HCT116 (cell line): Measurements from ENCODE around the gene CREB1. TPM values are rescaled to one million over a fixed set of nuclear protein-coding genes. Genes with fewer than 3 reads are reported as not detected.

Experiments used
- ATAC-seq: fragments of 200-7000 bp; cut with Tn5 transposase; 2 replicates; pipeline ENCODE4 v1.9.1; 2020; ENCODE audit warnings: mild to moderate bottlenecking, moderate library complexity
- BruUV-seq: library from RNA; stranded (reverse); fragments of 400-500 nt; replicated peaks from 2 replicates; lab custom pipeline; 2021; lab: Mats Ljungman, UMichigan
- CTCF ChIA-PET: fragments of 300-600 bp; sonication (Branson Sonifier 250); formaldehyde crosslinking; loops from one replicate; lab custom pipeline; 2021; ENCODE audit warnings: antibody characterized with exemption; lab: Charles Lee
- POLR2A ChIA-PET: fragments of 300-600, 350-600 bp; sonication (Branson Sonifier 250); formaldehyde crosslinking; loops from one replicate; lab custom pipeline; 2021; ENCODE audit warnings: antibody characterized with exemption; lab: Charles Lee
- RAD21 ChIA-PET, 2 experiments: fragments of 300-600 bp; sonication (Branson Sonifier 250); formaldehyde crosslinking; loops; one replicate each; lab custom pipeline; 2023; ENCODE audit warnings: low total read pairs in 2 of 2; ENCODE audit not compliant: uncharacterized antibody in 2 of 2, unreplicated experiment in 2 of 2, low non-redundant PET in 1 of 2; lab: Charles Lee
- DNase-seq: peaks from one replicate; pipeline ENCODE4 v3.0.0-alpha.2; 2010; ENCODE audit warnings: low read depth, low spot score
- H2AFZ ChIP-seq: fragments of 200-600 bp; shearing (Covaris generic), sonication (generic); 2 replicates; pipeline ENCODE4 v1.6.1; 2017; ENCODE audit warnings: low read depth, mixed run types, mixed read lengths, antibody characterized with exemption, low read length; ENCODE audit not compliant: poor library complexity, severe bottlenecking
- H3K27ac ChIP-seq: 2 replicates; pipeline ENCODE4 v1.5.1; 2012; ENCODE audit warnings: low read depth, low read length
- H3K27me3 ChIP-seq: fragments of 200-600 bp; sonication (generic); 2 replicates; pipeline ENCODE4 v1.6.1; 2016; ENCODE audit warnings: mixed run types, low read length, mixed read lengths; ENCODE audit not compliant: insufficient read depth
- H3K36me3 ChIP-seq, 2 experiments: fragments of 200-500 bp in 1 of 2; fragments of 200-600 bp in 1 of 2; sonication (Bioruptor generic) in 1 of 2; sonication (generic) in 1 of 2; 2 replicates each; pipeline versions ENCODE4 v1.5.1 to v1.6.1; 2014 to 2016; ENCODE audit warnings: low read length in 2 of 2, inconsistent platforms in 1 of 2, mixed read lengths in 1 of 2, mixed run types in 1 of 2; ENCODE audit not compliant: insufficient read depth in 2 of 2, control insufficient read depth in 1 of 2
- H3K4me1 ChIP-seq, 2 experiments: fragments of 200-600 bp in 1 of 2; sonication (generic) in 1 of 2; 2 replicates each; pipeline versions ENCODE4 v1.5.1 to v1.6.1; 2012 to 2017; ENCODE audit warnings: low read length in 2 of 2, inconsistent platforms in 1 of 2, mild to moderate bottlenecking in 1 of 2, mixed read lengths in 1 of 2, mixed run types in 1 of 2, moderate library complexity in 1 of 2; ENCODE audit not compliant: insufficient read depth in 2 of 2, control insufficient read depth in 1 of 2
- H3K4me2 ChIP-seq: fragments of 200-600 bp; sonication (generic); 2 replicates; pipeline ENCODE4 v1.6.1; 2017; ENCODE audit warnings: mixed run types, low read length, mixed read lengths
- H3K4me3 ChIP-seq, 2 experiments: fragments of 200-600 bp in 1 of 2; sonication (generic) in 1 of 2; replicated peaks in 1 of 2; 2 replicates each; pipeline ENCODE4 v1.5.1; 2011 to 2016; ENCODE audit warnings: low read length in 2 of 2, control low read depth in 1 of 2, low read depth in 1 of 2, mild to moderate bottlenecking in 1 of 2, mixed read lengths in 1 of 2, mixed run types in 1 of 2
- H3K79me2 ChIP-seq: fragments of 200-600 bp; sonication (generic); 2 replicates; pipeline ENCODE4 v1.6.1; 2017; ENCODE audit warnings: mild to moderate bottlenecking, mixed run types, low read length, moderate library complexity, mixed read lengths; ENCODE audit not compliant: insufficient read depth
- H3K9ac ChIP-seq: fragments of 200-600 bp; sonication (generic); 2 replicates; pipeline ENCODE4 v1.6.1; 2016; ENCODE audit warnings: low read length, mixed read lengths
- H3K9me2 ChIP-seq: fragments of 200-600 bp; sonication (generic), shearing (Covaris generic); 2 replicates; pipeline ENCODE4 v1.6.1; 2017; ENCODE audit warnings: mixed run types, mild to moderate bottlenecking, moderate library complexity; ENCODE audit not compliant: insufficient read depth
- H3K9me3 ChIP-seq, 2 experiments: fragments of 200-500 bp in 1 of 2; fragments of 200-600 bp in 1 of 2; sonication (Bioruptor generic) in 1 of 2; sonication (generic) in 1 of 2; 2 replicates each; pipeline ENCODE4 v1.6.1; 2014 to 2017; ENCODE audit warnings: low read length in 2 of 2, mixed read lengths in 2 of 2, inconsistent platforms in 1 of 2, low read depth in 1 of 2, mild to moderate bottlenecking in 1 of 2, mixed run types in 1 of 2, moderate library complexity in 1 of 2; ENCODE audit not compliant: control insufficient read depth in 1 of 2, insufficient read depth in 1 of 2
- H4K20me1 ChIP-seq: fragments of 200-600 bp; sonication (generic), shearing (Covaris generic); 2 replicates; pipeline ENCODE4 v1.6.1; 2017; ENCODE audit warnings: mixed run types, mild to moderate bottlenecking, moderate library complexity; ENCODE audit not compliant: insufficient read depth
- CBX3 ChIP-seq: IDR thresholded peaks from 2 replicates; pipeline ENCODE4 v1.6.1; 2012; ENCODE audit warnings: low read depth
- CEBPB ChIP-seq: IDR thresholded peaks from 2 replicates; pipeline ENCODE4 v1.6.1; 2012; ENCODE audit warnings: low read depth
- ELF1 ChIP-seq: IDR thresholded peaks from 2 replicates; pipeline ENCODE4 v1.6.1; 2012; ENCODE audit warnings: low read depth, borderline replicate concordance
- EZH2 ChIP-seq: fragments of 200-600 bp; sonication (generic); IDR thresholded peaks from 2 replicates; pipeline ENCODE4 v1.6.1; 2017; ENCODE audit warnings: antibody characterized with exemption, mixed run types
- EZH2phosphoT487 ChIP-seq: fragments of 200-600 bp; IDR thresholded peaks from 2 replicates; pipeline ENCODE4 v1.6.1; 2018; ENCODE audit warnings: antibody characterized with exemption, borderline replicate concordance
- FOSL1 ChIP-seq: IDR thresholded peaks from 2 replicates; pipeline ENCODE4 v1.6.1; 2012; ENCODE audit warnings: low read depth
- POLR2A ChIP-seq: IDR thresholded peaks from 2 replicates; pipeline ENCODE4 v1.7.0; 2011; ENCODE audit warnings: borderline replicate concordance; ENCODE audit not compliant: insufficient read depth, insufficient read length; ENCODE audit errors: extremely low read depth
- RAD21 ChIP-seq: IDR thresholded peaks from 2 replicates; pipeline ENCODE4 v1.6.1; 2012; ENCODE audit warnings: low read depth, mild to moderate bottlenecking
- SIN3A ChIP-seq: IDR thresholded peaks from 2 replicates; pipeline ENCODE4 v1.6.1; 2012; ENCODE audit warnings: low read depth
- SRF ChIP-seq: IDR thresholded peaks from 2 replicates; pipeline ENCODE4 v1.6.1; 2012; ENCODE audit warnings: low read depth
- TCF7L2 ChIP-seq: IDR thresholded peaks from 2 replicates; pipeline ENCODE4 v1.7.0; 2011; ENCODE audit warnings: borderline replicate concordance, inconsistent platforms; ENCODE audit not compliant: insufficient read depth, insufficient read length; ENCODE audit errors: extremely low read depth
- ZFX ChIP-seq: fragments of 450-650 bp; IDR thresholded peaks from 2 replicates; pipeline ENCODE4 v1.6.1; 2017
- ZNF274 ChIP-seq: fragments of 200-500 bp; sonication (Bioruptor generic); IDR thresholded peaks from 2 replicates; pipeline ENCODE4 v1.6.1; 2014; ENCODE audit warnings: mild to moderate bottlenecking, low read depth, low read length, inconsistent platforms
- intact Hi-C: fragments of 100-400 bp; cut with micrococcal nuclease; formaldehyde crosslinking; loops from 2 replicates; pipeline ENCODE4 v1.10.0; 2022
- total RNA-seq: library from RNA; stranded (reverse); gene quantifications from one replicate; pipeline ENCODE4 v1.2.1, GENCODE V29; 2021; ENCODE audit not compliant: unreplicated experiment
- TF ChIP-seq, protein P1 (sequence below): IDR thresholded peaks from 2 replicates; pipeline ENCODE4 v1.6.1; 2012
- TF ChIP-seq, protein P2 (sequence below): IDR thresholded peaks from 2 replicates; pipeline ENCODE4 v1.6.1; 2012; ENCODE audit warnings: low read depth
- TF ChIP-seq, protein P3 (sequence below): IDR thresholded peaks from 2 replicates; pipeline ENCODE4 v1.6.1; 2011; ENCODE audit warnings: mild to moderate bottlenecking, low read length, moderate library complexity; ENCODE audit not compliant: insufficient replicate concordance; ENCODE audit errors: extremely low read depth

CREB1 gene
- total RNA-seq, 1 experiment from 2014 or later = 60.4 TPM

- Histone ChIP-seq H3K9me3 (no peaks in the 10 kb centered on the region), H3K4me3 (no peak overlapping the region), H3K36me3 (no peaks in the 10 kb centered on the region), H3K4me1 (peaks cover 0 to 9% of the 10 kb centered on the region in 2 experiments; a peak in 2 of 4 replicates), H3K9ac (no peak overlapping the region), H3K27ac (no peak overlapping the region), H3K9me2 (no peaks in the 10 kb centered on the region), H3K79me2 (no peaks in the 10 kb centered on the region), H2AFZ (no peak overlapping the region), H4K20me1 (no peaks in the 10 kb centered on the region), H3K4me2 (no peak overlapping the region), H3K27me3 (no peaks in the 10 kb centered on the region)
- ChIA-PET POLR2A (no interaction called here), RAD21 (no interaction called here), CTCF (no interaction called here)
- BruUV-seq = no TSS peak
- intact Hi-C loops = no loop called here
- DNase-seq (no peak), ATAC-seq (no peak)
- TF ChIP-seq RAD21 (no peak), SIN3A (no peak), CEBPB (no peak)
Observed at GRCh38 chr2:207505171-207505570, 24.6 kb upstream of the CREB1 start.

GRCh38 chr2:207505728-207506127 is 24.0 kb upstream of the CREB1 start:
- no peaks in the 10 kb centered on the region for H3K9me3 ChIP-seq
- RAD21 ChIA-PET = no interaction called here
- intact Hi-C loops = no loop called here
- no peaks in the 10 kb centered on the region for H3K9me2 ChIP-seq
- H3K4me1 ChIP-seq = peaks cover 0 to 9% of the 10 kb centered on the region in 2 experiments; a peak in 2 of 4 replicates
- CTCF ChIA-PET = no interaction called here
- H3K27me3 ChIP-seq = no peaks in the 10 kb centered on the region
- no peak overlapping the region for H3K4me3 ChIP-seq
- no peak overlapping the region for H3K9ac ChIP-seq
- no peak overlapping the region for H3K27ac ChIP-seq
- no peak overlapping the region for H2AFZ ChIP-seq
- no peaks in the 10 kb centered on the region for H3K36me3 ChIP-seq
- H3K79me2 ChIP-seq = no peaks in the 10 kb centered on the region
- POLR2A ChIA-PET = no interaction called here
- DNase-seq = no peak
- no TSS peak for BruUV-seq
- no peaks in the 10 kb centered on the region for H4K20me1 ChIP-seq
- H3K4me2 ChIP-seq = peak overlapping the region; percentile 46
- ATAC-seq = peak; percentile 38; the same call in 1 of the 2 replicates
- TF ChIP-seq ELF1 (no peak), TCF7L2 (no peak), SRF (no peak), EZH2 (no peak), ZFX (no peak), CBX3 (no peak), FOSL1 (peak; percentile 30), EZH2phosphoT487 (no peak), POLR2A (no peak), SIN3A (no peak), ZNF274 (no peak), RAD21 (no peak)
- TF ChIP-seq, protein P1, sequence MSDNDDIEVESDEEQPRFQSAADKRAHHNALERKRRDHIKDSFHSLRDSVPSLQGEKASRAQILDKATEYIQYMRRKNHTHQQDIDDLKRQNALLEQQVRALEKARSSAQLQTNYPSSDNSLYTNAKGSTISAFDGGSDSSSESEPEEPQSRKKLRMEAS = peak; percentile 23; the same call in 1 of the 2 replicates
- TF ChIP-seq, protein P2, sequence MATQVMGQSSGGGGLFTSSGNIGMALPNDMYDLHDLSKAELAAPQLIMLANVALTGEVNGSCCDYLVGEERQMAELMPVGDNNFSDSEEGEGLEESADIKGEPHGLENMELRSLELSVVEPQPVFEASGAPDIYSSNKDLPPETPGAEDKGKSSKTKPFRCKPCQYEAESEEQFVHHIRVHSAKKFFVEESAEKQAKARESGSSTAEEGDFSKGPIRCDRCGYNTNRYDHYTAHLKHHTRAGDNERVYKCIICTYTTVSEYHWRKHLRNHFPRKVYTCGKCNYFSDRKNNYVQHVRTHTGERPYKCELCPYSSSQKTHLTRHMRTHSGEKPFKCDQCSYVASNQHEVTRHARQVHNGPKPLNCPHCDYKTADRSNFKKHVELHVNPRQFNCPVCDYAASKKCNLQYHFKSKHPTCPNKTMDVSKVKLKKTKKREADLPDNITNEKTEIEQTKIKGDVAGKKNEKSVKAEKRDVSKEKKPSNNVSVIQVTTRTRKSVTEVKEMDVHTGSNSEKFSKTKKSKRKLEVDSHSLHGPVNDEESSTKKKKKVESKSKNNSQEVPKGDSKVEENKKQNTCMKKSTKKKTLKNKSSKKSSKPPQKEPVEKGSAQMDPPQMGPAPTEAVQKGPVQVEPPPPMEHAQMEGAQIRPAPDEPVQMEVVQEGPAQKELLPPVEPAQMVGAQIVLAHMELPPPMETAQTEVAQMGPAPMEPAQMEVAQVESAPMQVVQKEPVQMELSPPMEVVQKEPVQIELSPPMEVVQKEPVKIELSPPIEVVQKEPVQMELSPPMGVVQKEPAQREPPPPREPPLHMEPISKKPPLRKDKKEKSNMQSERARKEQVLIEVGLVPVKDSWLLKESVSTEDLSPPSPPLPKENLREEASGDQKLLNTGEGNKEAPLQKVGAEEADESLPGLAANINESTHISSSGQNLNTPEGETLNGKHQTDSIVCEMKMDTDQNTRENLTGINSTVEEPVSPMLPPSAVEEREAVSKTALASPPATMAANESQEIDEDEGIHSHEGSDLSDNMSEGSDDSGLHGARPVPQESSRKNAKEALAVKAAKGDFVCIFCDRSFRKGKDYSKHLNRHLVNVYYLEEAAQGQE = no peak
- TF ChIP-seq, protein P3, sequence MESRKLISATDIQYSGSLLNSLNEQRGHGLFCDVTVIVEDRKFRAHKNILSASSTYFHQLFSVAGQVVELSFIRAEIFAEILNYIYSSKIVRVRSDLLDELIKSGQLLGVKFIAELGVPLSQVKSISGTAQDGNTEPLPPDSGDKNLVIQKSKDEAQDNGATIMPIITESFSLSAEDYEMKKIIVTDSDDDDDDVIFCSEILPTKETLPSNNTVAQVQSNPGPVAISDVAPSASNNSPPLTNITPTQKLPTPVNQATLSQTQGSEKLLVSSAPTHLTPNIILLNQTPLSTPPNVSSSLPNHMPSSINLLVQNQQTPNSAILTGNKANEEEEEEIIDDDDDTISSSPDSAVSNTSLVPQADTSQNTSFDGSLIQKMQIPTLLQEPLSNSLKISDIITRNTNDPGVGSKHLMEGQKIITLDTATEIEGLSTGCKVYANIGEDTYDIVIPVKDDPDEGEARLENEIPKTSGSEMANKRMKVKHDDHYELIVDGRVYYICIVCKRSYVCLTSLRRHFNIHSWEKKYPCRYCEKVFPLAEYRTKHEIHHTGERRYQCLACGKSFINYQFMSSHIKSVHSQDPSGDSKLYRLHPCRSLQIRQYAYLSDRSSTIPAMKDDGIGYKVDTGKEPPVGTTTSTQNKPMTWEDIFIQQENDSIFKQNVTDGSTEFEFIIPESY = no peak
